HG03103 (cell line): ENCODE measurements around the gene MAGEA6.
"Not testable (repeated sequence)": the region's sequence is repeated elsewhere in the genome, so short reads cannot be mapped to it uniquely, and the experiment has no call there.

Experiments used
- ATAC-seq: cut with Tn5 transposase; IDR thresholded peaks from one replicate; pipeline ENCODE4 v1.9.1; 2021; ENCODE audit warnings: low read depth; ENCODE audit not compliant: unreplicated experiment

Gene MAGEA6

DNA sequence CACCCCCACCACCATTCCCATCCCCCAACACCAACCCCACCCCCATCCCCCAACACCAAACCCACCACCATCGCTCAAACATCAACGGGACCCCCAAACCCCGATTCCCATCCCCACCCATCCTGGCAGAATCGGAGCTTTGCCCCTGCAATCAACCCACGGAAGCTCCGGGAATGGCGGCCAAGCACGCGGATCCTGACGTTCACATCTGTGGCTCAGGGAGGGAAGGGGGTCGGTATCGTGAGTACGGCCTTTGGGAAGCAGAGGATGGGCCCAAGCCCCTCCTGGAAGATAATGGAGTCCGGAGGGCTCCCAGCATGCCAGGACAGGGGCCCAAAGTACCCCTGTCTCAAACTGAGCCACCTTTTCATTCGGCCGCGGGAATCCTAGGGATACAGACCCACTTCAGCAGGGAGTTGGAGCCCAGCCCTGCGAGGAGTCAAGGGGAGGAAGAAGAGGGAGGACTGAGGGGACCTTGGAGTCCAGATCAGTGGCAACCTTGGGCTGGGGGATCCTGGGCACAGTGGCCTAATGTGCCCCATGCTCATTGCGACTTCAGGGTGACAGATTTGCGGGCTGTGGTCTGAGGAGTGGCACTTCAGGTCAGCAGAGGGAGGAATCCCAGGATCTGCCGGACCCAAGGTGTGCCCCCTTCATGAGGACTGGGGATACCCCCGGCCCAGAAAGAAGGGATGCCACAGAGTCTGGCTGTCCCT lies 35.2 kb downstream of the MAGEA6 start:
- not testable (repeated sequence) for ATAC-seq

DNA sequence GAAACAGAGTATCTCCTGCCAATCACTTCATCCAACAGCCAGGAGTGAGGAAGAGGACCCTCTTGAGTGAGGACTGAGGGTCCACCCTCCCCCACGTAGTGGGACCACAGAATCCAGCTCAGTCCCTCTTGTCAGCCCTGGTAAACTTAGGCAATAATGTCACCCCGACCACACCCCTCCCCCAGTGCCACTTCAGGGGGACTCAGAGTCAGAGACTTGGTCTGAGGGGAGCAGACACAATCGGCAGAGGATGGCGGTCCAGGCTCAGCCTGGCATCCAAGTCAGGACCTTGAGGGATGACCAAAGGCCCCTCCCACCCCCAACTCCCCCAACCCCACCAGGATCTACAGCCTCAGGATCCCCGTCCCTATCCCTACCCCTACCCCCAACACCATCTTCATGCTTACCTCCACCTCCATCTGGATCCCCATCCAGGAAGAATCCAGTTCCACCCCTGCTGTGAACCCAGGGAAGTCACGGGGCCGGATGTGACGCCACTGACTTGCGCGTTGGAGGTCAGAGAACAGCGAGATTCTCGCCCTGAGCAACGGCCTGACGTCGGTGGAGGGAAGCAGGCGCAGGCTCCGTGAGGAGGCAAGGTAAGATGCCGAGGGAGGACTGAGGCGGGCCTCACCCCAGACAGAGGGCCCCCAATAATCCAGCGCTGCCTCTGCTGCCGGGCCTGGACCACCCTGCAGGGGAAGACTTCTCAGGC lies 36.1 kb downstream of the MAGEA6 start, which contains the start of the genes CSAG1 and MAGEA12:
TSS of gene CSAG1 (minus strand) at position 461 of the 715 bp plus-strand sequence. CDS start 1,261 bp downstream, outside the sequence.
TSS of gene MAGEA12 (plus strand) at position 497 of the 715 bp plus-strand sequence. CDS start 2,405 bp downstream, outside the sequence.
- ATAC-seq: no peak

DNA sequence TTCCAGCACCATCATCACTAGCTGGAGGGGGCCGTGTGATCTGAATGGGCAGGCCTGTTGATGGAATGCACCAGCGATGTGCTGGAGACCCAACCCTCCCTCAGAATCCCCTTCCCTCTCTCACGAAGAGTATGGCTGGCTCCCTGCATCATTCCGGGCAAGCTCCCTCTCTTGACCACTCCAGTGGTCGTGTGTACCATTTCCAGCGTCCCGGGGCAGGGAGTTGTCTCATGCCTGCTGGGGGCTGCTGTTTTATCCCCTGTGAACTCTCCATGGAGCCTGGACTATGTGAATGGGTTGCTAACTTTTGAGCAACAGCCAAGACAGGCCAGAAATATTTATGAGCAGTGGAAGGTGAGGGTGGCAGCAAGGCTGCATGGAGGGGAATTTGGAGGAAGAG lies 44.1 kb downstream of the MAGEA6 start:
- no peak for ATAC-seq
